Nephron (organoid): Measurements from ENCODE around the gene NAAA.

Experiments used
- H3K27ac Mint-ChIP-seq, 3 experiments: 2 replicates each; pipeline ENCODE4 v1.8.0; 2020; ENCODE audit warnings: mixed read lengths in 3 of 3, mild to moderate bottlenecking in 2 of 3, moderate library complexity in 1 of 3
- H3K27me3 Mint-ChIP-seq: 2 replicates; pipeline ENCODE4 v1.8.0; 2021; ENCODE audit warnings: low read depth, mild to moderate bottlenecking, moderate library complexity, mixed read lengths
- H3K36me3 Mint-ChIP-seq: 2 replicates; pipeline ENCODE4 v1.8.0; 2020; ENCODE audit warnings: low read depth, mixed read lengths
- H3K4me1 Mint-ChIP-seq: 2 replicates; pipeline ENCODE4 v1.8.0; 2020; ENCODE audit warnings: mixed read lengths
- H3K4me3 Mint-ChIP-seq, 3 experiments: 2 replicates each; pipeline ENCODE4 v1.8.0; 2020; ENCODE audit warnings: mild to moderate bottlenecking in 3 of 3, mixed read lengths in 3 of 3, moderate library complexity in 2 of 3
- H3K9me3 Mint-ChIP-seq: 2 replicates; pipeline ENCODE4 v1.8.0; 2020; ENCODE audit warnings: mixed read lengths
- CTCF ChIP-seq, 3 experiments: fragments of 200-600 bp; sonication (generic); IDR thresholded peaks; one replicate each; pipeline ENCODE4 v1.5.0; 2021; ENCODE audit warnings: antibody characterized with exemption in 3 of 3; ENCODE audit not compliant: unreplicated experiment in 3 of 3

NAAA gene

GRCh38 chr4:75895744-75896314, 45.0 kb downstream of the NAAA start:
- H3K4me1 Mint-ChIP-seq: no peaks in the 10 kb centered on the region
- H3K9me3 Mint-ChIP-seq: peaks cover 3% of the 10 kb centered on the region
- peak; percentile 44 to 56 (median 54) for TF ChIP-seq CTCF (IDR thresholded peaks at IDR 0.05; ENCODE audit: unreplicated experiment in 3 of 3)

GRCh38 chr4:75892508-75892907, 48.3 kb downstream of the NAAA start:
- Mint-ChIP-seq H3K36me3 (no peaks in the 10 kb centered on the region), H3K9me3 (no peaks in the 10 kb centered on the region), H3K4me3 (no peak overlapping the region), H3K4me1 (no peaks in the 10 kb centered on the region), H3K27me3 (peaks cover 16% of the 10 kb centered on the region), H3K27ac (no peak overlapping the region)
- TF ChIP-seq CTCF (IDR thresholded peaks at IDR 0.05; ENCODE audit: unreplicated experiment in 3 of 3): no peak

More at GRCh38 chr4:75895744-75896314, 45.0 kb downstream of the NAAA start:
- H3K27me3 Mint-ChIP-seq: peaks cover 9% of the 10 kb centered on the region
- no peak overlapping the region for H3K4me3 Mint-ChIP-seq
- no peak overlapping the region for H3K27ac Mint-ChIP-seq
- H3K36me3 Mint-ChIP-seq: no peaks in the 10 kb centered on the region

- Mint-ChIP-seq H3K9me3 (no peaks in the 10 kb centered on the region), H3K4me1 (no peaks in the 10 kb centered on the region), H3K27ac (no peak overlapping the region), H3K4me3 (no peak overlapping the region), H3K27me3 (peaks cover 17% of the 10 kb centered on the region), H3K36me3 (no peaks in the 10 kb centered on the region)
- TF ChIP-seq CTCF (IDR thresholded peaks at IDR 0.05; ENCODE audit: unreplicated experiment in 3 of 3): no peak
Measured at GRCh38 chr4:75891611-75892010, 49.2 kb downstream of the NAAA start.

GRCh38 chr4:75889537-75890199, 51.1 kb downstream of the NAAA start:
- Mint-ChIP-seq H3K4me3 (no peak overlapping the region), H3K27me3 (peaks cover 17% of the 10 kb centered on the region), H3K4me1 (no peaks in the 10 kb centered on the region), H3K36me3 (no peaks in the 10 kb centered on the region), H3K9me3 (no peaks in the 10 kb centered on the region), H3K27ac (no peak overlapping the region)
- TF ChIP-seq CTCF (IDR thresholded peaks at IDR 0.05; ENCODE audit: unreplicated experiment in 3 of 3): no peak

GRCh38 chr4:75886104-75886503, 54.7 kb downstream of the NAAA start:
- no peaks in the 10 kb centered on the region for H3K36me3 Mint-ChIP-seq
- H3K27me3 Mint-ChIP-seq: peaks cover 8% of the 10 kb centered on the region
- H3K27ac Mint-ChIP-seq: no peak overlapping the region
- H3K4me3 Mint-ChIP-seq: no peak overlapping the region
- H3K9me3 Mint-ChIP-seq: no peaks in the 10 kb centered on the region
- TF ChIP-seq CTCF (IDR thresholded peaks at IDR 0.05; ENCODE audit: unreplicated experiment in 3 of 3): no peak
- H3K4me1 Mint-ChIP-seq: no peaks in the 10 kb centered on the region

- no peak overlapping the region for H3K4me3 Mint-ChIP-seq
- no peak for TF ChIP-seq CTCF (IDR thresholded peaks at IDR 0.05; ENCODE audit: unreplicated experiment in 3 of 3)
- no peaks in the 10 kb centered on the region for H3K4me1 Mint-ChIP-seq
- peaks cover 9% of the 10 kb centered on the region for H3K27me3 Mint-ChIP-seq
- no peaks in the 10 kb centered on the region for H3K36me3 Mint-ChIP-seq
- H3K9me3 Mint-ChIP-seq: no peaks in the 10 kb centered on the region
- H3K27ac Mint-ChIP-seq: no peak overlapping the region
Measured at GRCh38 chr4:75881476-75881875, 59.3 kb downstream of the NAAA start.
